NK-92 treated with Interleukin-12 subunit alpha and Interleukin-12 subunit beta, amount 100 ng/mL, for 24 hours (cell line): ENCODE measurements around the gene PCYT2.
A peak's percentile ranks its signal among the peaks of the same experiment; 100 is the strongest.
"Not testable (repeated sequence)": the region's sequence is repeated elsewhere in the genome, so short reads cannot be mapped to it uniquely, and the experiment has no call there.

Experiments
- DNase-seq: peaks from one replicate; lab custom pipeline; 2025; lab: John Stamatoyannopoulos, UW

Gene PCYT2

DNA sequence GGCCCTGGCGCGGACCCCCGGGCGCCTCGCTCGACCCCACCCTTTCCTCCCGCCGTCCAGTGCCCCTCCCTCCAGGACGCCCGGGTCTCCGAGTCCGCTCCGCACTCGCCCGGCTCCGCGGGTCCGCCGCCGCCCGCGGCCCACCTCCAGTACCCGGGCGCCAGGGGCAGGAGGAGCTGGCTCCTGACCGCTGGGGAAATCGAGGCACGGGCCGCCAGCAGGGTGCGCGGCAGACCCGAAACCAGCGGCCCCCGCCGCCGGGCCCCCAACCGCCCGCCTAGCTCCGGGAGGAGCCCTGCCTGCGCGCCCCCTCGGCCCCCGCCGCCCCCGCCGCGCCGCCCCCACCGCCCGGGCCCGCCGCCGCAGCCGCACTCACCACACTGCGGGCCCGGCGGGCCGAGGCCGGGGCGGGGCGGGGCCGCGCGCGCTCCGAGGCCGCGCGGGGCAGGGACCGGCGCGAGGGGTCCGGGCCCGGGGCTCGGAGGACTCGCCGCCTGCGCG is 16.0 kb upstream of the PCYT2 start:
- no peak for DNase-seq

DNA sequence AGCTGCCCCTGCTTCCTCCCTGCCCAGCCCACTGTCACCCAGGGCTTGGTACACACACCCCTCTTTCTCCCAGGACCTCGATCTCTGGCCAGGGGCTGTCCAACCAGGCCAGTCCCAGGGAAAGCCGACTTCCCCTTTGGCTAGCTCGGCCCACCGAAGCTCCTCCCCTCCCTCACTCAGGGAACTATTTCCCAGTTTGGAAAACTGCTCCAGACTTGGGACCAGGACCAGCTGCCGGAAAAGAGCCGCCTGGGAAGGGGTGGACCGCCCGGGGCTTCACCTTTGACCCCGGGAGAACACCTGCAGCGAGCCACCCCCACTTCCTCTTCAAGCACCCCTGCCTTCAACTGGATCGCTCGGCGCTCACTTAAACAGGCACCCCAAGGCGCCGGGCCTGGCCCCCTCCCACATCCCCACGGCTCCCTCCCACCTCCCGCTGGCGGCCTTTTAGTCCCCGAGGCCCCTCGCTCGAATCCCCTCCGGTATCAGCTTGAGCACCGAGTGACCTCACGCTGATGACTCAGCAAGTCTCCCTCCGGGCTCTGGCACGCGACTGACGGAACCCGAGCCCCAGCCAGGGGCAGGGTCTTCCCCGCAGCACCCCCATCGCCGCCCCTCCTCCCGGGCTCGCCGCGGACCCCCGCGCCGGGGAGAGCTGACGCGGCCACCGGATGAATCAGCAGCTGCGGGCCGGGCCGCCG is 15.4 kb upstream of the PCYT2 start:
- no peak for DNase-seq

DNA sequence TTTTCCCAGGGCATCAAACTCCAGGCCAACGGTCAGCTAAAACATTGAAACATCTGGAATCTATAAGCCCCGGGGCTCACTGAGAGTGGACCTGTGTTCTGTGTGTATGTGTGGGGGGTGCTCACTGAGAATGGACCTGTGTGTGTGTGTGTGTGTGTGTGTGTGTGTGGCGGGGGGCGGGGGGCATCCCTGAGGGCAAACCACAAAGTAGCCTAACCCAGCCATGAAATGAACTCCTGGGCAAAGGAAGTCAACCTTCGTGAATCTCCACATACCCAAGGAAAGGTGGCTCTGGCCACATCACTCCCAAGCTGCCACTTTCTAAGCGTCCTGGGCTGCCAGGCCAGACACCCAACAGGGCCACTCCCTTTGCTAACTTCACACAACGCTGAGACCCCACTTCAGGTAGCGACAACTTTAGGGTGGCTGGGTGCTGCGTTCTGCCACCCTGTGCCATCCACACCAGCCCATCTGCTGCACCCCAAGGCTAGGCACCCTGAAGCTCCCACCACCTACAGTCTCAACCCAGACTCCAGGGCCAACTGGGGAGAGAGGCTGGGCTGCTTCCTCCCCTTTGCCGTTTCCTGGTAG is 14.8 kb upstream of the PCYT2 start:
- no peak for DNase-seq

DNA sequence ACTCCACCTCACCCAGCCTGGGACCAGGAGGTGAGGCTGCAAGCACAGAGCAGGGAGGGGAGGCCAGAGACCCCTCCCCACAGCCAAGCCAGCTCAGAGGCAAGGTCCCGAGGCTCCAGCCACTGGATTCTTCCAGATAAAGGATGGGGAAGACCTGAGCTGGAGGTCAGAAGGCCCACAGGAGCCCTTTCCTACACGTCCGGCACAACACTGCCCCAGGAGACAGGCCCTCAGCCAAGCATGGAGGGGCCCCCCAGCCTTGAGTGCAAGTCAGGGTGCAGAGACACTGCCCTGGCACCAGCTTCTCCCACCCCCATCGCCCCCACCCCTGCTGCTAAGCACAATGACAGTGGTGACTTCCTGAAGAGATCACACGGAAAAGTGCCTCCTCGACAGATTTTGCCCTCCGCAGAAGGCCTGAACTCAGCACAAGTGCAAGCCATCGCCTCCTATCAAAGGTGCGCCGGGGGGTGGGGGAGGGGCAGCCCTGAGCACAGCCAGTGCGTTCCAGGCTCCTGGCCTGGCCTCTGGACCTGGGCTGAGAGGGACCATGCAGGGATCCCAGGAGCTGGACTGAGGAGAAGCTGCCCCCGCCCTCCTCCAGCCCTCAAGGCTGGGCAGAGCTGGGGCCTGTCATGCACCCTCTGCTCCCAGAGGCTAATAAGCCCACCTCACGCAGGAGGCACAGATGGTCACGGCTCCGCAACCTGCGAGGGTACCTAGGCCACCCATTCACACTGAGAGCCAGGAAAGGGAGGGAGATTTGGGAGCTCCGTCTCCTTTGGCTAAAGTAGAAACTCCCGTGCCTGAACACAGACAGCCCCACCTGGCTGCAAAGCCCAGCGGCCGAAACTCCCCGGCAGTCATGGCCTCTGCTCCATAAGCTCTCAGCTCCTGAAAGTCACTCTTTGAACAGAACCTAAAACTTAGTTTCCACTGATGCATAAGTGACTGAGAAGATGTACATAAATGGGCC is 13.6 kb upstream of the PCYT2 start:
- DNase-seq: no peak

DNA sequence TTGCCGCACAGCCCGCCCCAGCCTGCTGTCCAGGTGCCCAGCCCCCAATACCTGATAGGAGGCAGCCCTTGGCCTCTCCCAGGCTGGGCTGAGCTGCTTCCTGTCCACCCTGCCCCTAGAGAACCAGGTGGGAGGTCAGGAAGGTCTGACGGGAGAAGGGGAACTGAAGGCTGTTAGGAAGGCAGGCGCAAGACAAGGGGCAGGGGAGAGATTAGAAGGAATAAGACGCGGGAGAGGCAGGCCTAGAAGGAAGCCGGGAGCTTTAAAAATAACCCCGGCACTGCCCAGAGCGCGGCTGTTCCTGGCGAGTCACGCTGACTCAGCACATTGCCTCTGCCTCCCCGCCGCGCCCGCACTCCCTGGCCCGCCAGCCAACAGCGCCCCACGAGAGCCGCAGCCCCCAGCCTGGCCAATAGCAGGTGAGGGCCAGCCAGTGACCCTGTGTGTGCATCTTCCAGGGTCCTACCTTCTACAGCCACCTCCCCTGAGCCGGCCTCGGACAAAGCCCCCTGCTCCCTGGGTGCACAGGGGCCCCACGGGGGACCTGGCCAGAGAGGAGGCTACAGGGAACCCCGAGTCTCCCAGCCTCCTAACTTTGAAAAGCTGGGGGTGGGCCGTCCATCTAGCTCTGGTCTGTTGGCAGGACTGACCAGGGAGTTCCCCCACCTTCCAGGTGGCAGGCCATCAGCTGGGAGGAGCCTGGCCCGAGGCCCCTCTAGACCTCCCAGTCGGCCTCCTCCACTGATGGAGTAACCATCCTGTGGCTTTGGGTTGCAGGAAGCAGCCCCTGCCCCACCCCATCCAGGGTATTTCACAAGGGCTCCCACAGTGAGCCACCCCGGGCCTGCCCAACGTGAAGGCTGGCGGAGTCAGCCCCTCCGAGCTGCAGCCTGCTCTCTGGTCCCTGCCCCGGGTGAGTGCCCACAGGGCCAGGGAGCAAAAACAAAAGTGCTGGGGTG is 12.4 kb upstream of the PCYT2 start:
- no peak for DNase-seq

DNA sequence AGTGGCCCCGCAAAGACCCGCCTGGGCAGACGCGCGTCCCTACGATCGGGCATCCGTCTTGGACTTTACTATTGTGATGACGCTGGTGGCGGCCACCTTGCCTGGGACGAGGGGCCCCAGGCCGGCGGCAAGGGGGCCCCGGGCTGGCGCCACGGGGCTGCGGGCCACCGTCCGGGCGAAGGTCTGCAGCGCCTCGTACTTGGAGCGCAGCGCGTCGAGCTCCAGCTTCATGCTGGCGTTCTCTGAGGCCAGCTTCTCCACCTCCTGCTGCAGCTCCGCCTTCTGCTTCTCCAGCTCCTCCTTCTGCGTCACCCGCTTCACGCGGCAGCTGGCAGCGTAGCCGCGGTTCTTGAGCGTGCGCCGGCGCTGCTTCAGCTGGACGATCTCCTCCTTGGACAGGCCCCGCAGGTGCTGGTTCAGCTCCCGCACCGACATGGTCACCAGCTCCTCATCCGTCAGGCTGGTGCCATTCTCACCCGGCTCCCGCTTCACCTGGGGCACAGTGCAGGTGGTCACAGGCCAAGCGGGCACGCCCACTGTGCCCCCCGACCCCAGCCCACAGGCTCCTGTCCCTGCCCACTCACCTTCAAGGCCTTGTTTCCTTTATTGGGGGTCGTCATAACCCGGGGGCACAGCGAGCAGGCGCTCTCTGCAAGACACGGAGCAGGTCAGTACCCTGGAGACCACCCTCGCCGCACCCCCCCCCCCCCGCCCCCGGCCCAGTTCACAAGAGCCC is 11.5 kb upstream of the PCYT2 start:
- DNase-seq: no peak

DNA sequence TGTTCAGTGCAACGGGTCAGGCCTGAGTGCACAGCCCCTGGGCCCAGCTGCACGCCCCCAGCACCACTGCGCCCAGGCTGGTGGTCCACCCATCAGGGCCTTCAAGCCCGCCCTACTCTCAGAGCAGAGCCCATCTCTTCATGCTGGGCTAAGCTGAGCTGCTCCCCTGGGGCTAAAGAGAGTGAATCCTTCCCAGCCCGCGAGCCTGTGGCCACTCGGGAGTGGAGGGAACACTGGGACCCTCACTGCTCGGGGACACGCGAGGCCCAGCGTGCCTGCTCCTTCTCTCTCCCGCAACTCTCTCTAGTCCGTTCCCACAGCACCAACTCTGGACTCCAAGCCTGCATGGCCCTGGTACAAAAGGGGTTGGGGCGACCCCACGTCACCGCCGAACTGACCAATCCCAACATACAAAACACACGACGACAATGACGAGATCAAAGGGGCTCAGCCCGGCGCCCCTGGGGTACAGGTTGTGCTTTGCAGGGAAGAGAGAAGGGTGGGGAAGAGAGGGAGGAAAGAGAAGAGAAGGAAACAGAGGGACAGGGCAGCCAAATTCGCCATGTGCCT is 10.9 kb upstream of the PCYT2 start:
- no peak for DNase-seq

DNA sequence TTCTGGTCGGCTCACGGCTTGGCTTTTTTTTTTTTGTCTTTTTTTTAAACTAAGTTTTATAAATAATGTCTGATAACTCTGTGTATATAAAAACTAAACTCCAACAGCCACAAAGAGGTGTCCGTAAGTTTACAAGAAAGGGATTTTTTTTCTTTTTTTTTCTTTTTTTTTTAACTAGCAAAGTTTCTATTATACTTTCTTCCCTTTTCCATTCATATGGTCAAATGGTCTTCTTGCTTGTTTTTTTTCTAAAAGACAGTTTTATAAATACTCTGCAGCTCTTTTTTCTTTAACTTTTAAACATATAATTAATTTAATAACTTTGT is 10.3 kb upstream of the PCYT2 start:
- no peak for DNase-seq

DNA sequence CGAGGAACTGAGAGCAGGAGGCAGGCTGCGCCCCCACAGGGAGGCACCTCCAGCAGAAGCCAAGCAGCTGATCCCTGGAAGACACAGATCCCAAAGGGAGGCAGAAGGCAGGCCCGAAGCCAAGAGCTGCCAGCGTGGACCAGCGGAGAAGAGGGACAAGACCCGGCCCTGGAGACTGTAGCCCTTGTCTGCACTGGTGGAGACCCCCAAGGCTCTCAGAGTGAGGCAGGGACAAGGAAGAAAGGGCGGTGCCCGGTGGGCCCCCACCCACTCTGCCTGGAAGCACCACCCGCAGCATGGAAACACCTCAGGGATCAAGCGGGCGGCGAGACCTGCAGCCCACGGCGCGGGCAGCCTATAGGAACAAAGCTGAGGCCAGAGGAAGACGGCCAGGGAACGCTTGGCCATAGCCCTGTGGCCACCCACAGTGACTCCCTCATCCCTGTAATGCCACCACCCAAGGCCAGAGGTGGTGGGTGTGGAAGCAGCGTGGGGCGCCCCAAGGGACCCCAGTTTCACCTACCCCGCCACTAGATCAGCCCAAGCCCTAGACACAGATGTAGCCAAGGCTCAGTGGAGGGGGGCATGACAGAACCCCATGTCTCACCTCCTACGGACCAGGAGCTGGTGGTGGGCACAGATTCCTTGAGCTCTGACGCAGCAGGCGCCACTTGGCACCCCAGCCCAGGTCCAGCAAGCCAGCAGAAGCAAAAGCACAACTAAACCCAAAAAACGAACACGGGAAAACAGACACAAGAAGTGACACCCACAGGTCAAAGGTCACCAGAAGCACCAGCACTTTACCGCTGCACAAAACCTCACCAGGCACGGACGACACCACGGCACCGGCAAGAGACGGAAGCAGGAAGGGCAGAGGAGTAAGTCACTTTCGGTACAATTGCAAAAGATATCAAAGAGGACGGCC is 9.7 kb upstream of the PCYT2 start:
- DNase-seq: no peak

DNA sequence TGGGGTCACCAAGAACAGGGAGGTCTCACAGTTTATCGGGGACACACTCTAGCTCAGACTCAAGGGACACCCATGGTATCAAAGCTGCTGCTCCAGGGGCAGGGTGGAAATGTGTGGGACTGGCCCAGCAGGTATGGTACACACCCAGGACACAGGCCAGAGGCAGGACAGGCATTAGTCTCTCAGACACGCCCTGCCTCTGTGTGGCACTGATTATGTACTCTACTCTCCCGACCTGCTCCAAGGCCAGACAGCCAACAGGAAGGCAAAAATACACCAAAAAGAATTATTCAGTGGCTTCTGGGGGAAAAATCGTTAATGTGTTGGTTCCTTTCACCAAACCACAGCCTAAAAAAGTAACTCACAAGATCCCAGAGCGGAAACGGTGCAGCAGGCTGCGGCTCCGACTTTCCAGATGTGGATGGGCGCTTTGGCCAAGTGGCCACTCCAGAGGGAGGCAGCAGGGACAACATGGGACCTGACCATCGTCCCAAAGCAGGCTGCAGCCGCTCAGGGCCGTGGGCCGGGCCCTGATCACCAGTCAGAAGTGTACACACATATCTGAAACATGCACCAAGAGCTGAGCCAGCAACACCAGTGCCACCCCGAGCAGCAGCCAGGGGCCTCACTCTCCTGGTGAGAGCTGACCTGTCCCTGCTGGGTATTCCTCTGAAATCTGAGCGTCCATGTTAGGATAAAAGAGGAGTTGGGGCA is 7.8 kb upstream of the PCYT2 start:
- no peak for DNase-seq

DNA sequence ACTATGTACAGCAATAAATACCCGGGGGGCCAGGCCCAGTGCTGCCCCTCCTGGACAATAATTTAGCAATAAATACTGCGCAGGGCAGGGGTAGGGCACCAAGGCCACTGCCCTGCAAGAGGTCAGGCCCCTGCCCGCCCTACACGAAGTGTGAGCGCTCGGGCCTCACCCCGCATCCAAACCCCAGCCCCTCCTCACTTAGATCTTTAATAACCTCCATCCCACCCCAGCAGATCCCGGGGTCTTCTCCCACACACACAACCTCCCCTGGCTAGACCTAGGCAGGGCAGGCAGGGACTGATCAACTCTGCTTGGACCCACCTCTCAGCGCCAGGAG is 7.1 kb upstream of the PCYT2 start:
- DNase-seq: not testable (repeated sequence)

DNA sequence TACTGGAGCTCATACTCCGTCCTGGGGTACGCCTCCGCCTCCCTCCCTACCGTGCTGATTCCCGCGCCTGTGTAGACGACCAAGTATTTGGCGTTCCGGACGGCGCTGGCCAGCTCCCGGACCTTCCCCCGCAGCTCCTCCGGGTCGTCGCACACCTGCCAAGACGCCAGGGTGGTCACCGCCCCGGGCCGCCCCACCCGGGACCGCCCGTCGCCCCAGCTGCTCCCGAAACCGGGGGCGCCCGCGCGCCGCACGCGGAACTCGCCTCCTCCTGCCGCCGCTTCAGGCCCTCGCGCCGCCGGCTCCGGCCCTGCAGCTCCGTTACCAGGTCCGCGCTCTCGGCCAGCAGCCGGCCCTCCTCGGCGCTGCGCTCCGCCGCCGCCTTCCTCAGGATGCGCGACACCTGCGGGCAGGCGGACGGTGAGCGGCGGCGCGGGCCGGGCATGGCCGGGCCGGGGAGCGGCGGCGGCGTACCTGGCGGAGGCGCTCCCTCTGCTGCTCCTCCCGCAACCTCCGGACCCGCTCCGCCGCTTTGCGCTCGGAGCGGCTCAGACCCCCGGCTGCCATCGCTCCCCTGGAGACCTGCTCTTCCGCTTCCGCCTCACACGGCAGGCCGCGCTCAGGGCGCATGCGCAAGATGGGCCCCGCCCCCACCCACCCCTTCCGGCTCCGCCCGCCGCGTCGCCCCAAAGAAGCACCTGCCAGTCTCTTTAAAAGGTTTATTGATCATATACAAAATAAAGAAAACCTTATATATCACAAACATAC is 6.5 kb upstream of the PCYT2 start, which contains the start of gene SIRT7:
Gene SIRT7, minus strand, starts transcription at position 612 of the 768 bp plus-strand sequence. Its CDS starts 45 bp downstream, at position 567.
- DNase-seq: peak; percentile 75

DNA sequence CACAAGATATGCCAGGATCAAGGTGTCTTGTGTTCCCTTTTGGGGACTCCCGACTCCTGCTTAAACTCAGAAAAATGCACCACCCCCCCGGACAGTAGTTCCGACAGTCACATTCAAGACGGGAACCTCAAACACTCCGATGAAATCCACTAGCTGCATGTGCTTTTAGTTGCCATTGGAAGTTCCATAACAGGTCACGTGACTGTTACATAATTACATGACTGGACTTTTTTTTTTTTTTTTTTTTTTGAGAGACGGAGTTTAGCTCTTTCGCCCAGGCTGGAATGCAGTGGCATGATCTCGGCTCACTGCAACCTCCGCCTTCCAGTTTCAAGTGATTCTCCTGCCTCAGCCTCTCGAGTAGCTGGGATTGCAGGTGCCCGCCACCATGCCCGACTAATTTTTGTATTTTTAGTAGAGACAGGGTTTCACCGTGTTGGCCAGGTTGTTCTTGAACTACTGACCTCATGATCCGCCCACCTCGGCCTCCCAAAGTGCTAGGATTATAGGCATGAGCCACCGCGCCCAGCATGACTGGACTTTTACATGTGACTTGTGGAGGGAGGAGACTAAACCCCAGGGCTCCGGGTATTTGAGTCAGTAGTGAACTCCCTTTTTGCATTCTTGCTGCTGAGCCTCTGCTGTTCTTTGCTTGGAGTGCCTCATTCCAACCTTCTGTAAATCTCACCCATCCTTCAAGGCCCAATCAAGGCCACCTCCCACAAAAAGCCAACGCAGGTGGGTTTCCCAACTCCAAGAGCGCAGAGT is 5.2 kb upstream of the PCYT2 start:
- DNase-seq: no peak

DNA sequence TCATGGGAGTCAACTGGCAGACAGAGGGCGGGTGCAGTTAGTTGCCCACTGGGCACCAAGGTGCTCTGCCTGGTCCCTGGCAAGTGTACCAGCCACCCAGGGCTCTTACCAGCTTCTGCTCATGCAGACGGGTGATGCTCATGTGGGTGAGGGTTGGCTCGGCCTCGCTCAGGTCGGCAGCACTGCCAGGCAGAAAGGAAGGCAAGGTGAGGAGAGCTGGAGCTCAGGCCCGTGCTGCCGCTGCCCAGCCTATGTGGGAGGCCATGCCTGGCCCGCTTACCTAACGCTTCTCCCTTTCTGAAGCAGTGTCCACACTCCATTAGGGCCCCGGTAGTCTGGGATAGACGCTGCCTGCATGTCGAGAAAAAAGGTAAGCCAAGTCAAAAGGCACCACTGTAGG is 4.1 kb upstream of the PCYT2 start:
- no peak for DNase-seq

DNA sequence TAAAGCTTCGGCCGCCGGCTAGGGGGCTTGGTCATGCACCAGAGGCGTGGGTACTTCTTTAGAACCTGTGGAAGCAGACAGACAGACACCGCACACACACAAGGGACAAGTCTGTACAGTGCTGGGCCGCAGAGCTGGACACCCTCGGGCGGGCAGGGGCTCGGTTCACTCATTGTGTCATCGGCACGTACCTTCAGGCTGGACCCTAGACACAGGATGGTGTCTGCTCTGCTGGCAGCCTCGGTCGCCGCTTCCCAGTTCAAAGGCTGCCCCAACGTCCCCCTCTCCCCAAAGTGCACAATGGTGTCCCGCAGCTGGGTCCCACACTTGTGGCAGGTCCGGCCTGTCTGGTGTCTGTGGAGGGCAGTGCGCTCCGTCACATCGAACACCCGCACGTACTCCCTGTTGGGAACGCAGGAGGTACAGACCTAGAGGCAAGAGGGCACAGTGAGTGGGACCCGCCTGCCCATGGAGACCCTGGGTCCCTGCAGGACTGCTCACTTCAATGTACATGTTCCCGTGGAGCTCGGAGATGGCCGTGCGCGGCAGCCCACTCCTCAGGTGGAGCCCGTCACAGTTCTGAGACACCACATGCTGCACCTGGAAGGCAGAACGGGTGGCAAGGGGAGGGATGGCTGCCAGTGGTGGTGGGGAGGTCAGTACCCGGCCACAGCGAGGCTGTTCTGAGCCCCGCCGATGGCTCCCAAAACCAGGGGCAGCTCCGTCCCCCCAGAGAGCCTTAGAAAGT is 3.1 kb upstream of the PCYT2 start:
- no peak for DNase-seq

DNA sequence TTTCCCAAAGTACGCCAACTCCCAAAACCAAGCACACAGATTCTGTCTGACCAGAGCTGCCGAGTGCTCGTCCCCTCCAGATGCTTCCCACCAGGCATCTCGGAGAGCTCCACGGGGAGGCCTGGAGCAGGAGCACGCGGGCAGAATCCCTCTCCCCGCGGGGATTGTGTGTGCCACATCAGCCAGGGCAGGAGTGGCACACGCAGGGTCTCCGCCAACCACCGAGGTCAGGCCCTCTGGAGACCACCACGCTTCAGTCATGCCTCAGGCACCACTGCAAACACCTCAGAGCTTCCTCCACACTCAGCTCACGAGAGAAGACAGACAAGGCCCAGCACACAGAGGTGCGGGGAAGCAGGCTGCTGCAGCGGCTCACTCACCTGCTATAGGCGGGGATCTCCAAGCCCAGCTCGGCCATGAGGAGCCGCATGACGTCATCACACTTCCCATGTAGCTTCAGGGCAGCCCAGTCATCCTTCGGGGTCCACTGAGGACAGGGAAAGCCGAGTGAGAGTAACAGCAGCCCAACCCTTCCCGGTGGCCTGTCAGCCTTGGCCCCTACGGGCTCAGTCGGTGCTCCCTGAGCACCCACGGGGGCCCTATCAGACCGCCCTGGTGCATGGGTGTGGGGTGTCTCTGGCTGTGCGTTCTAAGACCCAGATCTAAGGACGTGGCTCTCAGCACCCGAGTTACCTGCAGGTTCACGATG is 2.3 kb upstream of the PCYT2 start:
- no peak for DNase-seq
